Effector CD8-positive, alpha-beta T cell (primary cell): ENCODE results near the gene SYNDIG1L.
"Not testable (repeated sequence)": the region's sequence is repeated elsewhere in the genome, so short reads cannot be mapped to it uniquely, and the experiment has no call there.

Experiments used
- DNase-seq: peaks from one replicate; lab custom pipeline; 2025; lab: John Stamatoyannopoulos, UW
- total RNA-seq, 4 experiments: gene quantifications; one replicate each; lab custom pipeline; 2026; lab: John Stamatoyannopoulos, UW

SYNDIG1L gene
- 0 to 0.09 (median 0) reads per million in 4 experiments for total RNA-seq

- no peak for DNase-seq
Observed at GRCh38 chr14:74426202-74426582, at the start of gene SYNDIG1L. TSS of gene SYNDIG1L (minus strand) at chr14:74426210. CDS start at chr14:74409744, 16,466 bp downstream.

GRCh38 chr14:74475678-74476077 is 49.7 kb upstream of the SYNDIG1L start:
- DNase-seq: no peak

GRCh38 chr14:74474376-74474775 is 48.4 kb upstream of the SYNDIG1L start:
- DNase-seq: no peak

GRCh38 chr14:74472601-74473000 is 46.6 kb upstream of the SYNDIG1L start:
- no peak for DNase-seq

GRCh38 chr14:74469548-74470518 is 43.8 kb upstream of the SYNDIG1L start:
- DNase-seq: no peak

- no peak for DNase-seq
Observed at GRCh38 chr14:74468513-74468912, 42.5 kb upstream of the SYNDIG1L start.

GRCh38 chr14:74465335-74465734 is 39.3 kb upstream of the SYNDIG1L start:
- DNase-seq: no peak

GRCh38 chr14:74464785-74465184 is 38.8 kb upstream of the SYNDIG1L start:
- no peak for DNase-seq

GRCh38 chr14:74463697-74464096 is 37.7 kb upstream of the SYNDIG1L start:
- DNase-seq: no peak

GRCh38 chr14:74462993-74463392 is 37.0 kb upstream of the SYNDIG1L start:
- no peak for DNase-seq

GRCh38 chr14:74459976-74460375 is 34.0 kb upstream of the SYNDIG1L start:
- DNase-seq: no peak

- no peak for DNase-seq
Observed at GRCh38 chr14:74459289-74459946, 33.4 kb upstream of the SYNDIG1L start.

- no peak for DNase-seq
Observed at GRCh38 chr14:74457565-74457895, 31.5 kb upstream of the SYNDIG1L start.

GRCh38 chr14:74456684-74457564 is 30.9 kb upstream of the SYNDIG1L start:
- no peak for DNase-seq

- not testable (repeated sequence) for DNase-seq
Observed at GRCh38 chr14:74454397-74454796, 28.4 kb upstream of the SYNDIG1L start.

GRCh38 chr14:74444866-74445265 is 18.9 kb upstream of the SYNDIG1L start:
- no peak for DNase-seq

GRCh38 chr14:74442757-74443156 is 16.7 kb upstream of the SYNDIG1L start:
- DNase-seq: no peak

GRCh38 chr14:74441113-74441512 is 15.1 kb upstream of the SYNDIG1L start:
- no peak for DNase-seq

- DNase-seq: no peak
Observed at GRCh38 chr14:74438351-74438915, 12.4 kb upstream of the SYNDIG1L start.

- no peak for DNase-seq
Observed at GRCh38 chr14:74437496-74438053, 11.6 kb upstream of the SYNDIG1L start.

GRCh38 chr14:74434294-74434693 is 8.3 kb upstream of the SYNDIG1L start:
- DNase-seq: no peak
